Adrenal gland (tissue), 5 donors: ENCODE data around the gene RAD51B.

Experiments
- POLR2A ChIP-seq, 2 donors: fragments of 450-650 bp; IDR thresholded peaks; one replicate each; pipeline ENCODE4 v1.6.1; 2017; ENCODE audit warnings: antibody characterized with exemption in 2 of 2, mild to moderate bottlenecking in 2 of 2, moderate library complexity in 1 of 2
- TF ChIP-seq, protein P1 (sequence below), 6 experiments: fragments of 450-650 bp in 4 of 6; fragments of 200-600 bp in 2 of 6; sonication (generic) in 1 of 6; IDR thresholded peaks; 1 replicate in 5 of 6; 2 replicates in 1 of 6; pipeline versions ENCODE4 v1.5.1 to v1.8.0; 2016 to 2021; ENCODE audit warnings: antibody characterized with exemption in 6 of 6, mild to moderate bottlenecking in 2 of 6, moderate library complexity in 1 of 6
- donor health status: DM: no; HTN: no; CAD: no.

DNA sequence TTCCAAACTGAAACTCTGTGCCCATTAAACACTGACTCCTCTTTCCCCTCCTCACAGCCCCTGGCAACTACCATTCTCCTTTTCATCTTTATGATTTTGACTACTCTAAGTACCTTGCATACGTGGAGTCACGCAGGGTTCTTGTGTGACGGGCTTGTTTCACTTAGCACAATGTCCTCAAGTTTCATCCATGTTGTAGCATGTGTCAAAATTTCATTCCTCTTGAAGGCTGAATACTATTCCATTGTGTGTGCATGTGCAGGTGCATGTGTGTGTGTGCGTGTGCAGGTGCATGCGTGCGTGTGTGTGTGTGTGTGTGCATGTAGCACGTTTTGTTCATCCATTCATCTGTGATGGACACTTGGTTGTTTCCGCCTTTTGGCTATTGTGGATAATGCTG, 867.1 kb downstream of the RAD51B start:
- TF ChIP-seq, protein P1, sequence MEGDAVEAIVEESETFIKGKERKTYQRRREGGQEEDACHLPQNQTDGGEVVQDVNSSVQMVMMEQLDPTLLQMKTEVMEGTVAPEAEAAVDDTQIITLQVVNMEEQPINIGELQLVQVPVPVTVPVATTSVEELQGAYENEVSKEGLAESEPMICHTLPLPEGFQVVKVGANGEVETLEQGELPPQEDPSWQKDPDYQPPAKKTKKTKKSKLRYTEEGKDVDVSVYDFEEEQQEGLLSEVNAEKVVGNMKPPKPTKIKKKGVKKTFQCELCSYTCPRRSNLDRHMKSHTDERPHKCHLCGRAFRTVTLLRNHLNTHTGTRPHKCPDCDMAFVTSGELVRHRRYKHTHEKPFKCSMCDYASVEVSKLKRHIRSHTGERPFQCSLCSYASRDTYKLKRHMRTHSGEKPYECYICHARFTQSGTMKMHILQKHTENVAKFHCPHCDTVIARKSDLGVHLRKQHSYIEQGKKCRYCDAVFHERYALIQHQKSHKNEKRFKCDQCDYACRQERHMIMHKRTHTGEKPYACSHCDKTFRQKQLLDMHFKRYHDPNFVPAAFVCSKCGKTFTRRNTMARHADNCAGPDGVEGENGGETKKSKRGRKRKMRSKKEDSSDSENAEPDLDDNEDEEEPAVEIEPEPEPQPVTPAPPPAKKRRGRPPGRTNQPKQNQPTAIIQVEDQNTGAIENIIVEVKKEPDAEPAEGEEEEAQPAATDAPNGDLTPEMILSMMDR (IDR thresholded peaks at IDR 0.05) = no peak
- no peak for TF ChIP-seq POLR2A (IDR thresholded peaks at IDR 0.05)
